GM12875 (cell line): ENCODE results near the gene BEND3.

Experiments
- H3K4me3 ChIP-seq: one replicate; pipeline ENCODE4 v1.5.1; 2011; ENCODE audit warnings: low read depth, low read length, control low read depth
- CTCF ChIP-seq: IDR thresholded peaks from 2 replicates; pipeline ENCODE4 v1.5.1; 2011; ENCODE audit warnings: low read depth, mild to moderate bottlenecking, control low read depth, inconsistent platforms, low read length, moderate library complexity, borderline replicate concordance; ENCODE audit not compliant: insufficient read depth

BEND3 gene

GRCh38 chr6:107080036-107080435 lies 35.3 kb downstream of the BEND3 start:
- no peak overlapping the region for H3K4me3 ChIP-seq
- peak; percentile 41; the same call in 1 of the 2 replicates for TF ChIP-seq CTCF

DNA sequence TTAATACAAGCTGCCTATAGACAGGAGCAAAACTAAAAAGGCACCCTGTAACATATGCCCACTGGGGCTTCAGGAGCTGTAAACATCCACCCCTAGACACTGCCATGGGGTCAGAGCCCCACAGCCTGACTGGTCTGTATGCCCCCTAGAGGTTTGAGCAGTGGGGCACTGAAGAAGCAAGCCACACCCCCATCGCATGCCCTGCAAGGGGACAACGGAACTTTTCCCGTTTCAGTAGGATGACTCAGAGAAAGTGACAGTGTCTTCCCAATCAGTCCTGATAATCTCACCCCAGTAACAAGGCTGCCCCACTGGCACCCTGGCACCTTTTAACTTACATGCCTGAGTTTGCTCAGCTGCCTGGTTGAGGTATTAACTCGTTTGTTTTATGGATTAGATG lies 35.9 kb downstream of the BEND3 start:
- TF ChIP-seq CTCF: no peak
- H3K4me3 ChIP-seq: no peak overlapping the region

- no peak for TF ChIP-seq CTCF
- H3K4me3 ChIP-seq: no peak overlapping the region
Observed at GRCh38 chr6:107077710-107078109, 37.6 kb downstream of the BEND3 start.

- no peak overlapping the region for H3K4me3 ChIP-seq
- TF ChIP-seq CTCF: no peak
Observed at GRCh38 chr6:107075951-107076381, 39.3 kb downstream of the BEND3 start.

- no peak overlapping the region for H3K4me3 ChIP-seq
- TF ChIP-seq CTCF: no peak
Observed at GRCh38 chr6:107070686-107071085, 44.6 kb downstream of the BEND3 start.

- no peak for TF ChIP-seq CTCF
- no peak overlapping the region for H3K4me3 ChIP-seq
Observed at GRCh38 chr6:107069631-107070548, 45.4 kb downstream of the BEND3 start.
